Gastrocnemius medialis (tissue), 4 donors: ENCODE measurements around the gene OR52E2.

Source experiments
- CTCF ChIP-seq, 5 experiments: fragments of 450-650 bp in 3 of 5; fragments of 200-600 bp in 2 of 5; sonication (generic) in 2 of 5; IDR thresholded peaks in 4 of 5; conservative IDR thresholded peaks in 1 of 5; 1 replicate in 4 of 5; 2 replicates in 1 of 5; pipeline ENCODE4 v1.5.1; 2016 to 2019; ENCODE audit warnings: antibody characterized with exemption in 5 of 5, mild to moderate bottlenecking in 3 of 5, moderate library complexity in 3 of 5
- POLR2A ChIP-seq, 2 donors: fragments of 450-650 bp; IDR thresholded peaks; one replicate each; pipeline ENCODE4 v1.6.1; 2017; ENCODE audit warnings: antibody characterized with exemption in 2 of 2, mild to moderate bottlenecking in 2 of 2, moderate library complexity in 2 of 2

- TF ChIP-seq CTCF (IDR thresholded peaks at IDR 0.05 in 4 of 5, conservative IDR thresholded peaks at IDR 0.05 in 1 of 5), result no peak
- no peak for TF ChIP-seq POLR2A (IDR thresholded peaks at IDR 0.05)
Measured at GRCh38 chr11:5013012-5013411, 46.4 kb downstream of the OR52E2 start.
